Islet of Langerhans (tissue), 1 donor: ENCODE results near the gene UPK3A.
"Not testable (repeated sequence)": the region's sequence is repeated elsewhere in the genome, so short reads cannot be mapped to it uniquely, and the experiment has no call there.

ENCODE experiments used
- FAIRE-seq: peaks from one replicate; lab custom pipeline; 2011; peaks lifted over from hg19 to GRCh38; lab: Jason Lieb, UNC

The UPK3A gene

GRCh38 chr22:45257941-45258340, 26.8 kb upstream of the UPK3A start:
- not testable (repeated sequence) for FAIRE-seq

- FAIRE-seq: no peak
Observed at GRCh38 chr22:45259754-45260394, 24.9 kb upstream of the UPK3A start.

- FAIRE-seq: not testable (repeated sequence)
Observed at GRCh38 chr22:45260395-45260759, 24.4 kb upstream of the UPK3A start.

GRCh38 chr22:45261407-45262088, 23.2 kb upstream of the UPK3A start:
- FAIRE-seq: no peak

GRCh38 chr22:45262195-45262930, 22.4 kb upstream of the UPK3A start:
- no peak for FAIRE-seq

- no peak for FAIRE-seq
Observed at GRCh38 chr22:45262931-45263462, 21.8 kb upstream of the UPK3A start.

- peak; percentile 30 for FAIRE-seq
Observed at GRCh38 chr22:45263463-45264269, 21.1 kb upstream of the UPK3A start.

- no peak for FAIRE-seq
Observed at GRCh38 chr22:45265535-45265934, 19.2 kb upstream of the UPK3A start.

- no peak for FAIRE-seq
Observed at GRCh38 chr22:45268167-45268957, 16.4 kb upstream of the UPK3A start.

- no peak for FAIRE-seq
Observed at GRCh38 chr22:45268958-45269844, 15.5 kb upstream of the UPK3A start.

GRCh38 chr22:45270095-45271020, 14.4 kb upstream of the UPK3A start:
- no peak for FAIRE-seq

GRCh38 chr22:45271667-45272201, 13.0 kb upstream of the UPK3A start:
- FAIRE-seq: no peak

GRCh38 chr22:45272498-45272897, 12.3 kb upstream of the UPK3A start:
- no peak for FAIRE-seq

GRCh38 chr22:45273452-45274075, 11.2 kb upstream of the UPK3A start:
- FAIRE-seq: no peak

- no peak for FAIRE-seq
Observed at GRCh38 chr22:45276507-45277105, 8.1 kb upstream of the UPK3A start.

GRCh38 chr22:45277720-45278119, 7.0 kb upstream of the UPK3A start:
- not testable (repeated sequence) for FAIRE-seq

GRCh38 chr22:45278125-45278524, 6.6 kb upstream of the UPK3A start:
- no peak for FAIRE-seq

GRCh38 chr22:45280587-45280980, 4.2 kb upstream of the UPK3A start:
- no peak for FAIRE-seq
